Activated CD8-positive, alpha-beta memory T cell treated with anti-CD3 and anti-CD28 coated beads, Interleukin-2, amount 10 ng/mL, durations not matched to agents 7 days and 5 days (primary cell): ENCODE data around the gene ZCWPW1. TPM values are rescaled to one million over a fixed set of nuclear protein-coding genes. Genes with fewer than 3 reads are reported as not detected.
"Not testable (repeated sequence)": the region's sequence is repeated elsewhere in the genome, so short reads cannot be mapped to it uniquely, and the experiment has no call there.

Experiments used
- ATAC-seq: fragments of 150-1000 bp; cut with Tn5 transposase; one replicate; pipeline ENCODE4 v1.10.0; 2021; ENCODE audit warnings: moderate library complexity
- CTCF ChIA-PET: fragments of 350-600 bp; sonication (Branson Sonifier 250); formaldehyde crosslinking; loops from one replicate; lab custom pipeline; 2021; ENCODE audit warnings: antibody characterized with exemption; lab: Charles Lee
- DNase-seq: peaks from one replicate; pipeline ENCODE4 v3.0.0-alpha.2; 2020
- H3K27ac Mint-ChIP-seq: one replicate; pipeline ENCODE4 v1.8.0; 2021; ENCODE audit warnings: mild to moderate bottlenecking, mixed read lengths
- H3K27me3 Mint-ChIP-seq: one replicate; pipeline ENCODE4 v1.8.0; 2021; ENCODE audit warnings: mixed read lengths
- H3K36me3 Mint-ChIP-seq: one replicate; pipeline ENCODE4 v1.8.0; 2021; ENCODE audit warnings: mild to moderate bottlenecking, mixed read lengths
- H3K4me1 Mint-ChIP-seq: one replicate; pipeline ENCODE4 v1.8.0; 2021; ENCODE audit warnings: mixed read lengths
- H3K4me3 Mint-ChIP-seq: one replicate; pipeline ENCODE4 v1.8.0; 2021; ENCODE audit warnings: mild to moderate bottlenecking, moderate library complexity, mixed read lengths
- H3K9me3 Mint-ChIP-seq: one replicate; pipeline ENCODE4 v1.8.0; 2022; ENCODE audit warnings: low read depth, mixed read lengths
- total RNA-seq, 2 experiments: library from RNA; stranded (reverse); gene quantifications; one replicate each; pipeline ENCODE4 v1.2.3, GENCODE V29; 2021

Gene ZCWPW1
- total RNA-seq, 2 experiments from 2014 or later: 2.6 to 3.3 TPM

- Mint-ChIP-seq H3K4me1 (peaks cover 21% of the 10 kb centered on the region), H3K36me3 (peaks cover 41% of the 10 kb centered on the region), H3K4me3 (no peak overlapping the region), H3K27me3 (no peaks in the 10 kb centered on the region), H3K9me3 (no peaks in the 10 kb centered on the region), H3K27ac (peak overlapping the region; percentile 32)
- no peak for DNase-seq
- CTCF ChIA-PET: no interaction called here
- no peak for ATAC-seq
These were observed 71.4 kb downstream of the ZCWPW1 start for GRCh38 chr7:100357131-100357561.

GRCh38 chr7:100356416-100357068, 72.0 kb downstream of the ZCWPW1 start:
- Mint-ChIP-seq H3K4me3 (no peak overlapping the region), H3K36me3 (peaks cover 36% of the 10 kb centered on the region), H3K27me3 (no peaks in the 10 kb centered on the region), H3K4me1 (peaks cover 26% of the 10 kb centered on the region), H3K9me3 (no peaks in the 10 kb centered on the region), H3K27ac (no peak overlapping the region)
- no peak for ATAC-seq
- CTCF ChIA-PET: no interaction called here
- DNase-seq: no peak

- Mint-ChIP-seq H3K4me1 (peaks cover 44% of the 10 kb centered on the region), H3K9me3 (no peaks in the 10 kb centered on the region), H3K36me3 (peaks cover 37% of the 10 kb centered on the region), H3K27ac (peak overlapping the region; percentile 87), H3K4me3 (peak overlapping the region; percentile 45), H3K27me3 (no peaks in the 10 kb centered on the region)
- DNase-seq (no peak), ATAC-seq (peak; percentile 28)
- CTCF ChIA-PET: interaction anchor here (0.8 to 1.0 kb wide), 2 partner anchors 48 to 84 kb away, joined by 4 read pairs; no protein-coding TSS in a partner anchor
These were observed 74.7 kb downstream of the ZCWPW1 start for GRCh38 chr7:100353685-100354330.

- no peaks in the 10 kb centered on the region for H3K27me3 Mint-ChIP-seq
- ATAC-seq: no peak
- H3K27ac Mint-ChIP-seq: peak overlapping the region; percentile 87
- H3K4me3 Mint-ChIP-seq: peak overlapping the region; percentile 45
- DNase-seq: no peak
- peaks cover 39% of the 10 kb centered on the region for H3K36me3 Mint-ChIP-seq
- CTCF ChIA-PET: interaction anchor here (0.8 to 1.6 kb wide), 2 partner anchors 49 to 54 kb away, joined by 4 read pairs; no protein-coding TSS in a partner anchor
- no peaks in the 10 kb centered on the region for H3K9me3 Mint-ChIP-seq
- peaks cover 45% of the 10 kb centered on the region for H3K4me1 Mint-ChIP-seq
These were observed 75.4 kb downstream of the ZCWPW1 start for GRCh38 chr7:100352984-100353684.

GRCh38 chr7:100352230-100352781, 76.2 kb downstream of the ZCWPW1 start:
- Mint-ChIP-seq H3K27ac (peak overlapping the region; percentile 87), H3K4me1 (peaks cover 45% of the 10 kb centered on the region), H3K4me3 (peak overlapping the region; percentile 45), H3K36me3 (peaks cover 43% of the 10 kb centered on the region)
- not testable (repeated sequence) for H3K9me3 Mint-ChIP-seq, DNase-seq, H3K27me3 Mint-ChIP-seq
- ATAC-seq: peak; percentile 85
- CTCF ChIA-PET: interaction anchor here (1.6 kb wide), 1 partner anchor 55 kb away, joined by 4 read pairs; no protein-coding TSS in a partner anchor

- DNase-seq: no peak
- H3K27ac Mint-ChIP-seq: peak overlapping the region; percentile 87
- peak; percentile 38 for ATAC-seq
- H3K27me3 Mint-ChIP-seq: no peaks in the 10 kb centered on the region
- peak overlapping the region; percentile 56 for H3K4me3 Mint-ChIP-seq
- H3K9me3 Mint-ChIP-seq: no peaks in the 10 kb centered on the region
- peaks cover 47% of the 10 kb centered on the region for H3K36me3 Mint-ChIP-seq
- CTCF ChIA-PET: interaction anchor here (1.6 kb wide), 1 partner anchor 56 kb away, joined by 4 read pairs; no protein-coding TSS in a partner anchor
- H3K4me1 Mint-ChIP-seq: peaks cover 45% of the 10 kb centered on the region
These were observed 76.8 kb downstream of the ZCWPW1 start for GRCh38 chr7:100351657-100352058.

Other genes with a start within 250 kb of the ZCWPW1 start
- 10 to 100 TPM; 45.2 to 63.2 TPM for gene PVRIG, start 208.8 kb downstream of the ZCWPW1 start, total RNA-seq
- gene SPDYE3, start 121.0 kb downstream of the ZCWPW1 start, total RNA-seq: not detected
- 10 to 100 TPM; 46.0 to 67.8 TPM for gene PILRB, start 70.6 kb downstream of the ZCWPW1 start, total RNA-seq
- gene PILRA, start 55.2 kb downstream of the ZCWPW1 start, total RNA-seq: 1 to 10 TPM; 1.3 to 3.4 TPM
- 10 to 100 TPM; 42.4 to 50.2 TPM for gene MEPCE, start 1.1 kb upstream of the ZCWPW1 start, total RNA-seq
- 100 to 1,000 TPM in 1 of 2 experiments, 10 to 100 TPM in 1; 77.6 to 101 TPM for gene PPP1R35, start 7.8 kb upstream of the ZCWPW1 start, total RNA-seq
- 1 to 10 TPM; 3.8 to 5.0 TPM for gene SPACDR, start 35.6 kb upstream of the ZCWPW1 start, total RNA-seq
- gene TSC22D4, start 50.5 kb upstream of the ZCWPW1 start, total RNA-seq: 100 to 1,000 TPM; 128 to 144 TPM
- under 1 TPM; 0.07 to 0.12 TPM for gene NYAP1, start 55.2 kb upstream of the ZCWPW1 start, total RNA-seq
- gene AGFG2, start 110.5 kb upstream of the ZCWPW1 start, total RNA-seq: 10 to 100 TPM; 61.4 to 82.5 TPM
- gene SAP25, start 145.2 kb upstream of the ZCWPW1 start, total RNA-seq: 10 to 100 TPM; 18.2 to 26.3 TPM
- 100 to 1,000 TPM; 155 to 178 TPM for gene LRCH4, start 157.4 kb upstream of the ZCWPW1 start, total RNA-seq
- gene FBXO24, start 157.6 kb upstream of the ZCWPW1 start, total RNA-seq: 1 to 10 TPM in 1 of 2 experiments, under 1 TPM in 1; 0.80 to 1.3 TPM
- gene PCOLCE, start 173.7 kb upstream of the ZCWPW1 start, total RNA-seq: 10 to 100 TPM in 1 of 2 experiments, 1 to 10 TPM in 1; 9.2 to 11.6 TPM
- gene MOSPD3, start 183.8 kb upstream of the ZCWPW1 start, total RNA-seq: 10 to 100 TPM; 22.2 to 28.8 TPM
- 10 to 100 TPM; 11.1 to 18.6 TPM for gene TFR2, start 212.8 kb upstream of the ZCWPW1 start, total RNA-seq
- gene ACTL6B, start 227.7 kb upstream of the ZCWPW1 start, total RNA-seq: not detected
- 100 to 1,000 TPM; 243 to 271 TPM for gene GNB2, start 245.0 kb upstream of the ZCWPW1 start, total RNA-seq